ENCODE data around the gene ABLIM1. TPM values are rescaled to one million over a fixed set of nuclear protein-coding genes. Genes with fewer than 3 reads are reported as not detected.

ABLIM1 gene
- total RNA-seq, 3 donors from 2014 or later (not counting 1 experiment from before 2014, with no cell fraction given) = 71.9 to 118 (median 73.5) TPM

DNA sequence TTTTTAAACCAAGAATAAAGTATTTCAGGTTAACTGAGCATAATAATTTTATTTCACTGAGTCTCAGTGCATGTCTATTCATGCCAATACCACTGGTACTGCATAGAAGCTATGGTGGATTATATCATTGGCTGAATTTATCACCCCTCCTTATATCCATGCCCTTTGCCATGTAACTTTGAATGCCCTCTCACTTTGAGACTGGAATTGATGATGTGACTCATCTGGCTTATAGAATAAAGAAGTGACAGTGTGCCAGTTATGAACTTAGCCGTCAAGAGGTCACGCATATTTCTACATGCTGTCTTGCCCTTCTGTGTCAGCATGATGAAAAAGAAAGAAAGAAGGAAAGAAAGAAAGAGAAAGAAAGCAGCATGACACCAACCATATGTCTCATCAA, 20.7 kb upstream of the ABLIM1 start:
- no peaks in the 10 kb centered on the region for H3K36me3 ChIP-seq (ENCODE audit: control insufficient read depth, insufficient read depth, low read length)
- no peak overlapping the region for H3K27ac ChIP-seq (ENCODE audit: low read length)
- Mint-ChIP-seq H3K4me1 (no peaks in the 10 kb centered on the region), H3K4me3 (no peak overlapping the region), H3K36me3 (no peaks in the 10 kb centered on the region), H3K27me3 (ENCODE audit: low read depth in 2 of 2) (peaks cover 3 to 17% of the 10 kb centered on the region in 2 donors), H3K27ac (no peak overlapping the region), H3K9me3 (no peaks in the 10 kb centered on the region)
- no peaks in the 10 kb centered on the region for H3K27me3 ChIP-seq (ENCODE audit: control insufficient read depth, insufficient read depth, low read length)
- 68% methylated on average over 2 of the region's 2 CpGs for WGBS (ENCODE audit: insufficient coverage)
- intact Hi-C loops (cut with micrococcal nuclease) = no loop called here
- no peaks in the 10 kb centered on the region for H3K4me1 ChIP-seq (ENCODE audit: control insufficient read depth, insufficient read depth, low read length)
- no peak overlapping the region for H3K4me3 ChIP-seq (ENCODE audit: low read length)
- ATAC-seq = no peak
- no peak for TF ChIP-seq CTCF (IDR thresholded peaks at IDR 0.05)
- no peak for DNase-seq
- no peaks in the 10 kb centered on the region for H3K9me3 ChIP-seq (ENCODE audit: control insufficient read depth, insufficient read depth, low read length)

- no peak overlapping the region for H3K4me3 Mint-ChIP-seq
- Histone ChIP-seq H3K36me3 (ENCODE audit: control insufficient read depth, insufficient read depth, low read length) (no peaks in the 10 kb centered on the region), H3K4me3 (ENCODE audit: low read length) (no peak overlapping the region), H3K27me3 (ENCODE audit: control insufficient read depth, insufficient read depth, low read length) (no peaks in the 10 kb centered on the region), H3K4me1 (ENCODE audit: control insufficient read depth, insufficient read depth, low read length) (no peaks in the 10 kb centered on the region), H3K27ac (ENCODE audit: low read length) (no peak overlapping the region), H3K9me3 (ENCODE audit: control insufficient read depth, insufficient read depth, low read length) (no peaks in the 10 kb centered on the region)
- TF ChIP-seq CTCF (IDR thresholded peaks at IDR 0.05) = no peak
- H3K4me1 Mint-ChIP-seq = no peaks in the 10 kb centered on the region
- H3K9me3 Mint-ChIP-seq = no peaks in the 10 kb centered on the region
- H3K36me3 Mint-ChIP-seq = no peaks in the 10 kb centered on the region
- intact Hi-C loops (cut with micrococcal nuclease) = no loop called here
- WGBS (ENCODE audit: insufficient coverage) = 74% methylated on average over 4 of the region's 4 CpGs
- DNase-seq (no peak), ATAC-seq (no peak)
- H3K27ac Mint-ChIP-seq = no peak overlapping the region
- peaks cover 3 to 12% of the 10 kb centered on the region in 2 donors for H3K27me3 Mint-ChIP-seq (ENCODE audit: low read depth in 2 of 2)
Observed at GRCh38 chr10:114678336-114678735, 20.3 kb upstream of the ABLIM1 start.

DNA sequence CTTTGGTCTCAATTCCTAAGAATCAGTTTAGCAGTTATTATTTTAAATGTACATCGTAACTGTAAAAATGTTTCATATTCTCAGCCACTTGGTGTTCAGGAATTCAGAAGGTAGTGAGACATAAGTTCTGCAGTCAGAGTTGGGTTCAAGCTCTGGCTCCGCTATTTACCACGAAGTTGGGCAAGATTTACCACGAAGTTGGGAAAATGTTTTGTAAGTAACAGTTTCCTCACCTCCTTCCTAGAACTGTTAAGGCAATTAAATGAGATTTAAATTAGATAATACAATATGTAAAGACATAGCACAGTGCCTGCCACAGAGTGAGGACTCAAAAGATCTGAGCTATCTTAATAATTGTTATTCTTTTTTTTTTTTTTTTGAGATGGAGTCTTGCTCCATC, 16.3 kb upstream of the ABLIM1 start:
- Mint-ChIP-seq H3K4me1 (no peaks in the 10 kb centered on the region), H3K36me3 (no peaks in the 10 kb centered on the region), H3K27ac (no peak overlapping the region), H3K4me3 (no peak overlapping the region), H3K9me3 (no peaks in the 10 kb centered on the region), H3K27me3 (ENCODE audit: low read depth in 2 of 2) (peaks cover 6 to 16% of the 10 kb centered on the region in 2 donors)
- no peaks in the 10 kb centered on the region for H3K27me3 ChIP-seq (ENCODE audit: control insufficient read depth, insufficient read depth, low read length)
- intact Hi-C loops (cut with micrococcal nuclease) = no loop called here
- H3K4me1 ChIP-seq (ENCODE audit: control insufficient read depth, insufficient read depth, low read length) = no peaks in the 10 kb centered on the region
- no peaks in the 10 kb centered on the region for H3K36me3 ChIP-seq (ENCODE audit: control insufficient read depth, insufficient read depth, low read length)
- no peak overlapping the region for H3K4me3 ChIP-seq (ENCODE audit: low read length)
- ATAC-seq = no peak
- WGBS (ENCODE audit: insufficient coverage) = no CpG with 5 or more reads among the region's 4 CpGs
- no peaks in the 10 kb centered on the region for H3K9me3 ChIP-seq (ENCODE audit: control insufficient read depth, insufficient read depth, low read length)
- TF ChIP-seq CTCF (IDR thresholded peaks at IDR 0.05) = no peak
- DNase-seq = no peak
- no peak overlapping the region for H3K27ac ChIP-seq (ENCODE audit: low read length)

- Mint-ChIP-seq H3K27ac (no peak overlapping the region), H3K36me3 (no peaks in the 10 kb centered on the region), H3K9me3 (no peaks in the 10 kb centered on the region), H3K4me1 (no peaks in the 10 kb centered on the region), H3K4me3 (no peak overlapping the region), H3K27me3 (ENCODE audit: low read depth in 2 of 2) (peaks cover 9 to 18% of the 10 kb centered on the region in 2 donors)
- Histone ChIP-seq H3K27ac (ENCODE audit: low read length) (no peak overlapping the region), H3K36me3 (ENCODE audit: control insufficient read depth, insufficient read depth, low read length) (no peaks in the 10 kb centered on the region), H3K9me3 (ENCODE audit: control insufficient read depth, insufficient read depth, low read length) (no peaks in the 10 kb centered on the region), H3K4me3 (ENCODE audit: low read length) (no peak overlapping the region), H3K27me3 (ENCODE audit: control insufficient read depth, insufficient read depth, low read length) (no peaks in the 10 kb centered on the region), H3K4me1 (ENCODE audit: control insufficient read depth, insufficient read depth, low read length) (no peaks in the 10 kb centered on the region)
- 92% methylated on average over 3 of the region's 3 CpGs for WGBS (ENCODE audit: insufficient coverage)
- no peak for TF ChIP-seq CTCF (IDR thresholded peaks at IDR 0.05)
- DNase-seq (no peak), ATAC-seq (no peak)
- intact Hi-C loops (cut with micrococcal nuclease) = no loop called here
Observed at GRCh38 chr10:114669648-114670047, 11.6 kb upstream of the ABLIM1 start.

Data from natural killer cell (primary cell).